ENCODE measurements around the gene LSM14B. TPM values are rescaled to one million over a fixed set of nuclear protein-coding genes. Genes with fewer than 3 reads are reported as not detected.

LSM14B gene
- total RNA-seq, 2 experiments from 2014 or later = 34.5 to 35.7 TPM

GRCh38 chr20:62123450-62124118, 1.3 kb downstream of the LSM14B start:
- Histone ChIP-seq H3K27me3 (ENCODE audit: control insufficient read depth in 1 of 2, insufficient read depth in 2 of 2, low read length in 2 of 2) (no peaks in the 10 kb centered on the region), H3K4me3 (ENCODE audit: low read length) (peak overlapping the region; percentile 57), H3K4me1 (ENCODE audit: insufficient read depth, low read length) (peaks cover 46% of the 10 kb centered on the region), H3K9me3 (ENCODE audit: control insufficient read depth in 1 of 2, insufficient read depth in 1 of 2, low read length in 2 of 2) (no peaks in the 10 kb centered on the region), H3K27ac (ENCODE audit: low read depth in 1 of 2, low read length in 2 of 2) (no peak overlapping the region), H3K36me3 (ENCODE audit: insufficient read depth, low read length) (peaks cover 44% of the 10 kb centered on the region)
- Mint-ChIP-seq H3K27ac (peak overlapping the region; percentile 90), H3K4me1 (ENCODE audit: low read depth) (peaks cover 60% of the 10 kb centered on the region), H3K27me3 (no peaks in the 10 kb centered on the region), H3K36me3 (ENCODE audit: low read depth) (peaks cover 52% of the 10 kb centered on the region), H3K4me3 (peak overlapping the region; percentile 93), H3K9me3 (no peaks in the 10 kb centered on the region)
- no peak for TF ChIP-seq CTCF (IDR thresholded peaks at IDR 0.05)
- intact Hi-C loops (cut with DNase I, micrococcal nuclease) = loop anchor here (1.0 to 5.0 kb wide), 6 partner anchors 13 to 264 kb away; partner anchors contain the start of genes ADRM1 (in 2 of the 2), OSBPL2 (in 1 of the 2) and RPS21 (in 1 of the 2)
- ChIA-PET CTCF (interaction anchor here (1.1 to 2.6 kb wide), 3 partner anchors 13 to 113 kb away, joined by 4 to 7 read pairs (median 4); no protein-coding TSS in a partner anchor), POLR2A (interaction anchor here (1.0 to 3.0 kb wide), 6 partner anchors 11 to 97 kb away, joined by 3 to 24 read pairs (median 6); partner anchors contain the start of genes PSMA7 and TAF4)
- ATAC-seq (ENCODE audit: poor library complexity) = no peak
- DNase-seq = peak in 2 of 14 experiments; percentile 31 to 49

- H3K27ac Mint-ChIP-seq = no peak overlapping the region
- H3K36me3 Mint-ChIP-seq (ENCODE audit: low read depth) = peaks cover 78% of the 10 kb centered on the region
- H3K27me3 ChIP-seq (ENCODE audit: control insufficient read depth in 1 of 2, insufficient read depth in 2 of 2, low read length in 2 of 2) = no peaks in the 10 kb centered on the region
- no peaks in the 10 kb centered on the region for H3K9me3 Mint-ChIP-seq
- no peaks in the 10 kb centered on the region for H3K9me3 ChIP-seq (ENCODE audit: control insufficient read depth in 1 of 2, insufficient read depth in 1 of 2, low read length in 2 of 2)
- ATAC-seq (ENCODE audit: poor library complexity) (no peak), DNase-seq (no peak)
- H3K27ac ChIP-seq (ENCODE audit: low read depth in 1 of 2, low read length in 2 of 2) = no peak overlapping the region
- H3K36me3 ChIP-seq (ENCODE audit: insufficient read depth, low read length) = peaks cover 68% of the 10 kb centered on the region
- no peaks in the 10 kb centered on the region for H3K27me3 Mint-ChIP-seq
- POLR2A ChIA-PET = interaction anchor here (0.6 kb wide), 1 partner anchor 27 kb away, joined by 4 read pairs; no protein-coding TSS in a partner anchor
- CTCF ChIA-PET = interaction anchor here (1.0 to 2.6 kb wide), 2 partner anchors 10 to 115 kb away, joined by 3 to 7 read pairs; no protein-coding TSS in a partner anchor
- no peak overlapping the region for H3K4me3 Mint-ChIP-seq
- H3K4me1 ChIP-seq (ENCODE audit: insufficient read depth, low read length) = peaks cover 45% of the 10 kb centered on the region
- TF ChIP-seq CTCF (IDR thresholded peaks at IDR 0.05) = no peak
- intact Hi-C loops (cut with DNase I, micrococcal nuclease) = no loop called here
- H3K4me1 Mint-ChIP-seq (ENCODE audit: low read depth) = peaks cover 43% of the 10 kb centered on the region
- H3K4me3 ChIP-seq (ENCODE audit: low read length) = no peak overlapping the region
These were observed 3.9 kb downstream of the LSM14B start for GRCh38 chr20:62126141-62126540.

GRCh38 chr20:62127799-62128198, 5.5 kb downstream of the LSM14B start:
- Mint-ChIP-seq H3K27me3 (no peaks in the 10 kb centered on the region), H3K4me1 (ENCODE audit: low read depth) (peaks cover 49% of the 10 kb centered on the region), H3K27ac (peak overlapping the region; percentile 71), H3K4me3 (peak overlapping the region; percentile 42), H3K36me3 (ENCODE audit: low read depth) (peaks cover 92% of the 10 kb centered on the region), H3K9me3 (no peaks in the 10 kb centered on the region)
- DNase-seq (no peak), ATAC-seq (ENCODE audit: poor library complexity) (no peak)
- TF ChIP-seq CTCF (IDR thresholded peaks at IDR 0.05) = no peak
- intact Hi-C loops (cut with DNase I, micrococcal nuclease) = no loop called here
- Histone ChIP-seq H3K4me3 (ENCODE audit: low read length) (no peak overlapping the region), H3K9me3 (ENCODE audit: control insufficient read depth in 1 of 2, insufficient read depth in 1 of 2, low read length in 2 of 2) (no peaks in the 10 kb centered on the region), H3K36me3 (ENCODE audit: insufficient read depth, low read length) (peaks cover 85% of the 10 kb centered on the region), H3K4me1 (ENCODE audit: insufficient read depth, low read length) (peaks cover 57% of the 10 kb centered on the region), H3K27me3 (ENCODE audit: control insufficient read depth in 1 of 2, insufficient read depth in 2 of 2, low read length in 2 of 2) (no peaks in the 10 kb centered on the region), H3K27ac (ENCODE audit: low read depth in 1 of 2, low read length in 2 of 2) (no peak overlapping the region)
- ChIA-PET POLR2A (no interaction called here), CTCF (no interaction called here)
